ENCODE measurements around the gene PLEKHG3. TPM values are rescaled to one million over a fixed set of nuclear protein-coding genes. Genes with fewer than 3 reads are reported as not detected.
A peak's percentile ranks its signal among the peaks of the same experiment; 100 is the strongest.

PLEKHG3 gene
- total RNA-seq, 2 donors from 2014 or later, result 57.8 to 69.7 TPM

GRCh38 chr14:64755781-64756221, 51.6 kb downstream of the PLEKHG3 start:
- DNase-seq (ENCODE audit: low spot score), result no peak
- no peak overlapping the region for H3K4me3 ChIP-seq
- no peaks in the 10 kb centered on the region for H3K4me1 ChIP-seq (replicated peaks)
- H3K27me3 ChIP-seq (replicated peaks; ENCODE audit: insufficient read depth), result no peaks in the 10 kb centered on the region
- WGBS, result 37% methylated on average over 9 of the region's 9 CpGs
- TF ChIP-seq CTCF (IDR thresholded peaks at IDR 0.05), result no peak
- peak; percentile 14 for TF ChIP-seq POLR2A (IDR thresholded peaks at IDR 0.05)
- no peaks in the 10 kb centered on the region for H3K36me3 ChIP-seq
- no peaks in the 10 kb centered on the region for H3K9me3 ChIP-seq
- intact Hi-C loops (cut with DNase I), result no loop called here
- no peak overlapping the region for H3K27ac ChIP-seq

GRCh38 chr14:64756712-64757111, 52.5 kb downstream of the PLEKHG3 start:
- H3K4me1 ChIP-seq (replicated peaks), result peaks cover 5% of the 10 kb centered on the region
- H3K36me3 ChIP-seq, result no peaks in the 10 kb centered on the region
- WGBS, result 96% methylated on average over 5 of the region's 5 CpGs
- H3K9me3 ChIP-seq, result no peaks in the 10 kb centered on the region
- no peak for DNase-seq (ENCODE audit: low spot score)
- no peak overlapping the region for H3K4me3 ChIP-seq
- TF ChIP-seq CTCF (IDR thresholded peaks at IDR 0.05), result no peak
- TF ChIP-seq POLR2AphosphoS5 (IDR thresholded peaks at IDR 0.05), result no peak
- H3K27me3 ChIP-seq (replicated peaks; ENCODE audit: insufficient read depth), result no peaks in the 10 kb centered on the region
- intact Hi-C loops (cut with DNase I), result no loop called here
- H3K27ac ChIP-seq, result no peak overlapping the region

- TF ChIP-seq POLR2AphosphoS5 (IDR thresholded peaks at IDR 0.05) (no peak), POLR2A (IDR thresholded peaks at IDR 0.05) (no peak), CTCF (IDR thresholded peaks at IDR 0.05) (no peak)
- intact Hi-C loops (cut with DNase I), result no loop called here
- H3K36me3 ChIP-seq, result no peaks in the 10 kb centered on the region
- 83% methylated on average over 3 of the region's 3 CpGs for WGBS
- peaks cover 12% of the 10 kb centered on the region for H3K4me1 ChIP-seq (replicated peaks)
- H3K9me3 ChIP-seq, result no peaks in the 10 kb centered on the region
- no peak for DNase-seq (ENCODE audit: low spot score)
- no peaks in the 10 kb centered on the region for H3K27me3 ChIP-seq (replicated peaks; ENCODE audit: insufficient read depth)
- peak overlapping the region in 1 of 2 donors; percentile 38 for H3K27ac ChIP-seq
- no peak overlapping the region for H3K4me3 ChIP-seq
Measured at GRCh38 chr14:64757601-64758000, 53.4 kb downstream of the PLEKHG3 start.

GRCh38 chr14:64758025-64758521, 53.8 kb downstream of the PLEKHG3 start:
- Histone ChIP-seq H3K4me3 (no peak overlapping the region), H3K9me3 (no peaks in the 10 kb centered on the region), H3K27ac (peak overlapping the region in 1 of 2 donors; percentile 38), H3K36me3 (no peaks in the 10 kb centered on the region), H3K27me3 (replicated peaks; ENCODE audit: insufficient read depth) (no peaks in the 10 kb centered on the region), H3K4me1 (replicated peaks) (peaks cover 12% of the 10 kb centered on the region)
- DNase-seq (ENCODE audit: low spot score), result no peak
- TF ChIP-seq CTCF (IDR thresholded peaks at IDR 0.05) (no peak), POLR2A (IDR thresholded peaks at IDR 0.05) (no peak), POLR2AphosphoS5 (IDR thresholded peaks at IDR 0.05) (no peak)
- 39% methylated on average over 3 of the region's 3 CpGs for WGBS
- intact Hi-C loops (cut with DNase I), result no loop called here

GRCh38 chr14:64758691-64759554, 54.7 kb downstream of the PLEKHG3 start:
- Histone ChIP-seq H3K4me1 (replicated peaks) (peaks cover 12% of the 10 kb centered on the region), H3K36me3 (no peaks in the 10 kb centered on the region), H3K4me3 (no peak overlapping the region), H3K27me3 (replicated peaks; ENCODE audit: insufficient read depth) (no peaks in the 10 kb centered on the region), H3K9me3 (no peaks in the 10 kb centered on the region), H3K27ac (no peak overlapping the region)
- no peak for TF ChIP-seq POLR2A (IDR thresholded peaks at IDR 0.05)
- no peak for TF ChIP-seq CTCF (IDR thresholded peaks at IDR 0.05)
- no peak for TF ChIP-seq POLR2AphosphoS5 (IDR thresholded peaks at IDR 0.05)
- 58% methylated on average over 6 of the region's 7 CpGs for WGBS
- intact Hi-C loops (cut with DNase I), result no loop called here
- DNase-seq (ENCODE audit: low spot score), result no peak
